GM06990 (cell line): ENCODE results near the gene LAMA2.

ENCODE experiments used
- DNase-seq: peaks from one replicate; pipeline ENCODE4 v3.0.0-alpha.2; 2011; ENCODE audit not compliant: insufficient read length; ENCODE audit errors: extremely low read depth
- H3K27me3 ChIP-seq: replicated peaks from 2 replicates; pipeline ENCODE4 v1.6.0; 2011; ENCODE audit warnings: low read length; ENCODE audit not compliant: control insufficient read depth, insufficient read depth
- H3K36me3 ChIP-seq: 2 replicates; pipeline ENCODE4 v1.5.1; 2011; ENCODE audit warnings: low read length; ENCODE audit not compliant: control insufficient read depth, insufficient read depth
- H3K4me3 ChIP-seq: replicated peaks from 2 replicates; pipeline ENCODE4 v1.5.1; 2011; ENCODE audit warnings: low read depth, mild to moderate bottlenecking, control low read depth, low read length
- CTCF ChIP-seq: IDR thresholded peaks from 2 replicates; pipeline ENCODE4 v1.5.1; 2011; ENCODE audit warnings: low read length, control low read depth, mild to moderate bottlenecking, inconsistent platforms; ENCODE audit not compliant: insufficient read depth, poor library complexity, severe bottlenecking

The LAMA2 gene

GRCh38 chr6:129381885-129382284, 498.9 kb downstream of the LAMA2 start:
- DNase-seq, result no peak
- Histone ChIP-seq H3K36me3 (no peaks in the 10 kb centered on the region), H3K4me3 (no peak overlapping the region), H3K27me3 (no peaks in the 10 kb centered on the region)
- TF ChIP-seq CTCF, result no peak

- no peaks in the 10 kb centered on the region for H3K36me3 ChIP-seq
- no peak overlapping the region for H3K4me3 ChIP-seq
- no peaks in the 10 kb centered on the region for H3K27me3 ChIP-seq
- no peak for TF ChIP-seq CTCF
- DNase-seq, result no peak
These were observed 500.0 kb downstream of the LAMA2 start for GRCh38 chr6:129382916-129383315.

GRCh38 chr6:129385117-129385516, 502.2 kb downstream of the LAMA2 start:
- Histone ChIP-seq H3K4me3 (no peak overlapping the region), H3K27me3 (no peaks in the 10 kb centered on the region), H3K36me3 (no peaks in the 10 kb centered on the region)
- TF ChIP-seq CTCF, result no peak
- no peak for DNase-seq

- H3K4me3 ChIP-seq, result no peak overlapping the region
- DNase-seq, result no peak
- no peak for TF ChIP-seq CTCF
These were observed 508.0 kb downstream of the LAMA2 start for GRCh38 chr6:129390900-129391299.

GRCh38 chr6:129393654-129394053, 510.7 kb downstream of the LAMA2 start:
- Histone ChIP-seq H3K27me3 (no peaks in the 10 kb centered on the region; the same call in 1 of the 2 replicates), H3K4me3 (no peak overlapping the region), H3K36me3 (no peaks in the 10 kb centered on the region)
- no peak for DNase-seq
- TF ChIP-seq CTCF, result no peak

More at GRCh38 chr6:129390900-129391299, 508.0 kb downstream of the LAMA2 start:
- Histone ChIP-seq H3K27me3 (no peaks in the 10 kb centered on the region), H3K36me3 (no peaks in the 10 kb centered on the region)

GRCh38 chr6:129398764-129399163, 515.8 kb downstream of the LAMA2 start:
- Histone ChIP-seq H3K4me3 (no peak overlapping the region), H3K27me3 (no peaks in the 10 kb centered on the region; the same call in 1 of the 2 replicates), H3K36me3 (no peaks in the 10 kb centered on the region)
- no peak for TF ChIP-seq CTCF
- no peak for DNase-seq
